Measurements from ENCODE around the gene TBC1D10A. TPM values are rescaled to one million over a fixed set of nuclear protein-coding genes. Genes with fewer than 3 reads are reported as not detected.
A peak's percentile ranks its signal among the peaks of the same experiment; 100 is the strongest.

Gene TBC1D10A
- total and polyA plus RNA-seq, 2 experiments from 2014 or later, result 15.7 to 39.9 TPM

DNA sequence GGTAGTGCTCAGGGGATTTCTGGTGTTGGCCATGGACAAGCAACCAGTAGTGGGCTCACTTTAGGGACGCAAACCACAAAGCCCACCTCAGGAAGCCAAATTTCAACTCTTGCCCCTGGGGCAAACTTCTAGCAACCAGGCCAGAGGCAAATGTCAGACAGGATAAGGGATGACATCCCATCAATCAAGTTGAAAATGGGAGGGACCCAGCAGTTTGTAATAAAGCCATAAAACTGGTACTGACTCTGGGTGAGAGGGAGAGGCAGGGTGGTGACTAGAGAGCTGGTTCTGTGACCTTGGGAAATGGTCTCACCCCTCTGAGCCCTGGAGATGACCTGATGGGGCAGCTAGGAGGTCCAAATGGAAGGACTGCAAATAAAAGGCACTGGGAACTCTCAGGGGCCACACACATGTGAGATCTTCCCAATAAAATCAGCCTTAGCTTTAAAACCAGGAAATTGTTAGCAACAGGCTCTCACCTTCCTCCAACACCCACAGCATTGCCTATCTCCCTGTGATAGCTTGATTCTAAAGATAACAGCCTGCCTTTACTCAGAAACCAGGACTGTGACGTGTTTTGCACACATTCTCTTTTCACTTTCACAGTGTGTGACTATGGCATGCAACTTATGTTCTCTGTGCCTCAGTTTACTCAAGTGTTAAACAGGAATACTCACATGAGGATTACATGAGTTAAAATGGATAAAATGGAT lies 6.4 kb upstream of the TBC1D10A start:
- Histone ChIP-seq H3K27ac (no peak overlapping the region), H3K9me2 (replicated peaks; ENCODE audit: insufficient read depth) (no peaks in the 10 kb centered on the region), H3K36me3 (replicated peaks; ENCODE audit: insufficient read depth, low read depth) (no peaks in the 10 kb centered on the region), H2AFZ (no peak overlapping the region), H4K20me1 (ENCODE audit: insufficient read depth, poor library complexity, severe bottlenecking) (no peaks in the 10 kb centered on the region), H3K4me3 (no peak overlapping the region), H3K9me3 (ENCODE audit: low read depth) (no peaks in the 10 kb centered on the region), H3K79me2 (no peaks in the 10 kb centered on the region), H3K27me3 (no peaks in the 10 kb centered on the region), H3K4me2 (no peak overlapping the region), H3K4me1 (ENCODE audit: insufficient read depth) (peaks cover 5% of the 10 kb centered on the region)
- DNase-seq (ENCODE audit: low spot score), result no peak
- WGBS (ENCODE audit: low lambda C conversion rate, missing lambda C conversion rate), result 94% methylated on average over 2 of the region's 2 CpGs
- no peak for TF ChIP-seq CTCF (IDR thresholded peaks at IDR 0.05; ENCODE audit: poor library complexity)
- no peak for TF ChIP-seq EZH2phosphoT487 (IDR thresholded peaks at IDR 0.05; ENCODE audit: low read depth, severe bottlenecking, unreplicated experiment)

DNA sequence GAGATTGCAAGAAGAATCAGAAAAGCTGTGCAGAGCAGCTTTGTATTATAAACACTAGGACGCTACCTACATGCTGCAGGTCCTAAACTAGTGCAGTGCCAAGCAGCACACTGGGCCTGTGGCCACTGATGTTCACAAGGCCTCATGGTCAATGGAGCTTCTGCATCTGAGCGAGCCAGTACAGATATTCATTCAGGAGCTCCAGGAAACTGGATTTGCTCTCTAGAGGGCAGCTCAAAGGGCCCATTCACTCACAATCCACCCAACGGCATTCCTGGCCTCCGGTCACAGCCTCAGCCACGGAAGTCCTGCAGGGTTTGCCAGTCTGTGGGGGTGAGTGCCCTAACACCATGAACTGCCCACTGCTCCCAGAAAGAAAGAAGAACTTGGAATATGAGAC lies 5.8 kb upstream of the TBC1D10A start:
- TF ChIP-seq CTCF (IDR thresholded peaks at IDR 0.05; ENCODE audit: poor library complexity), result no peak
- no peak for TF ChIP-seq EZH2phosphoT487 (IDR thresholded peaks at IDR 0.05; ENCODE audit: low read depth, severe bottlenecking, unreplicated experiment)
- no peak for TF ChIP-seq EZH2 (IDR thresholded peaks at IDR 0.05; ENCODE audit: borderline replicate concordance)
- no peaks in the 10 kb centered on the region for H3K9me3 ChIP-seq (ENCODE audit: low read depth)
- no peak overlapping the region for H3K4me2 ChIP-seq
- H3K27ac ChIP-seq, result no peak overlapping the region
- WGBS (ENCODE audit: low lambda C conversion rate, missing lambda C conversion rate), result 93% methylated on average over 5 of the region's 5 CpGs
- H3K4me3 ChIP-seq, result no peak overlapping the region
- no peaks in the 10 kb centered on the region for H3K36me3 ChIP-seq (replicated peaks; ENCODE audit: insufficient read depth, low read depth)
- H4K20me1 ChIP-seq (ENCODE audit: insufficient read depth, poor library complexity, severe bottlenecking), result no peaks in the 10 kb centered on the region
- H3K4me1 ChIP-seq (ENCODE audit: insufficient read depth), result peaks cover 10% of the 10 kb centered on the region
- DNase-seq (ENCODE audit: low spot score), result no peak
- no peaks in the 10 kb centered on the region for H3K27me3 ChIP-seq
- no peaks in the 10 kb centered on the region for H3K9me2 ChIP-seq (replicated peaks; ENCODE audit: insufficient read depth)
- no peak overlapping the region for H2AFZ ChIP-seq
- H3K79me2 ChIP-seq, result no peaks in the 10 kb centered on the region

GRCh38 chr22:30328466-30329049 lies 1.8 kb upstream of the TBC1D10A start:
- no peaks in the 10 kb centered on the region for H3K27me3 ChIP-seq
- WGBS (ENCODE audit: low lambda C conversion rate, missing lambda C conversion rate), result 66% methylated on average over 3 of the region's 3 CpGs
- peaks cover 24% of the 10 kb centered on the region for H3K79me2 ChIP-seq
- no peak overlapping the region for H3K4me3 ChIP-seq
- no peaks in the 10 kb centered on the region for H3K9me3 ChIP-seq (ENCODE audit: low read depth)
- H4K20me1 ChIP-seq (ENCODE audit: insufficient read depth, poor library complexity, severe bottlenecking), result peaks cover 4% of the 10 kb centered on the region
- H3K9me2 ChIP-seq (replicated peaks; ENCODE audit: insufficient read depth), result no peaks in the 10 kb centered on the region
- DNase-seq (ENCODE audit: low spot score), result no peak
- H2AFZ ChIP-seq, result no peak overlapping the region
- H3K27ac ChIP-seq, result peak overlapping the region; percentile 91
- no peaks in the 10 kb centered on the region for H3K36me3 ChIP-seq (replicated peaks; ENCODE audit: insufficient read depth, low read depth)
- no peak for TF ChIP-seq EZH2phosphoT487 (IDR thresholded peaks at IDR 0.05; ENCODE audit: low read depth, severe bottlenecking, unreplicated experiment)
- TF ChIP-seq CTCF (IDR thresholded peaks at IDR 0.05; ENCODE audit: poor library complexity), result no peak
- no peak for TF ChIP-seq EZH2 (IDR thresholded peaks at IDR 0.05; ENCODE audit: borderline replicate concordance)
- H3K4me1 ChIP-seq (ENCODE audit: insufficient read depth), result peaks cover 27% of the 10 kb centered on the region
- H3K4me2 ChIP-seq, result no peak overlapping the region
